NCI-H1436 treated with DMSO at 0.1 percent for 48 hours (cell line): ENCODE measurements around the gene HPS4.

Experiments used
- DNase-seq: peaks from one replicate; lab custom pipeline; 2025; lab: John Stamatoyannopoulos, UW

Gene HPS4

GRCh38 chr22:26496456-26496855 lies 12.9 kb upstream of the HPS4 start:
- DNase-seq = no peak

GRCh38 chr22:26494506-26494905 lies 10.9 kb upstream of the HPS4 start:
- DNase-seq = no peak

- DNase-seq = no peak
Measured at GRCh38 chr22:26492220-26492619, 8.6 kb upstream of the HPS4 start.

- DNase-seq = no peak
Measured at GRCh38 chr22:26489447-26490036, 6.0 kb upstream of the HPS4 start.

- DNase-seq = no peak
Measured at GRCh38 chr22:26487996-26488395, 4.4 kb upstream of the HPS4 start.

GRCh38 chr22:26486394-26486793 lies 2.8 kb upstream of the HPS4 start:
- no peak for DNase-seq

- no peak for DNase-seq
Measured at GRCh38 chr22:26485806-26486390, 2.3 kb upstream of the HPS4 start.

GRCh38 chr22:26485013-26485412 lies 1.4 kb upstream of the HPS4 start:
- no peak for DNase-seq

GRCh38 chr22:26484360-26484706 lies 750 bp upstream of the HPS4 start:
- DNase-seq = no peak

- DNase-seq = no peak
Measured at GRCh38 chr22:26483043-26483438, 542 bp downstream of the HPS4 start.

- no peak for DNase-seq
Measured at GRCh38 chr22:26482161-26482560, 1.4 kb downstream of the HPS4 start.

GRCh38 chr22:26481694-26482093 lies 1.9 kb downstream of the HPS4 start:
- DNase-seq = no peak

GRCh38 chr22:26481112-26481693 lies 2.4 kb downstream of the HPS4 start:
- DNase-seq = no peak

GRCh38 chr22:26480611-26480932 lies 3.0 kb downstream of the HPS4 start:
- DNase-seq = no peak

- no peak for DNase-seq
Measured at GRCh38 chr22:26479792-26480610, 3.6 kb downstream of the HPS4 start.

- no peak for DNase-seq
Measured at GRCh38 chr22:26479043-26479791, 4.4 kb downstream of the HPS4 start.

- no peak for DNase-seq
Measured at GRCh38 chr22:26477341-26477731, 6.2 kb downstream of the HPS4 start.

GRCh38 chr22:26476705-26477340 lies 6.8 kb downstream of the HPS4 start:
- no peak for DNase-seq

- DNase-seq = no peak
Measured at GRCh38 chr22:26474682-26475081, 8.9 kb downstream of the HPS4 start.

GRCh38 chr22:26471522-26471921 lies 12.1 kb downstream of the HPS4 start:
- no peak for DNase-seq

GRCh38 chr22:26470807-26471206 lies 12.8 kb downstream of the HPS4 start:
- no peak for DNase-seq

GRCh38 chr22:26466196-26466595 lies 17.4 kb downstream of the HPS4 start:
- no peak for DNase-seq
